ENCODE data around the gene HOXB3.

DNA sequence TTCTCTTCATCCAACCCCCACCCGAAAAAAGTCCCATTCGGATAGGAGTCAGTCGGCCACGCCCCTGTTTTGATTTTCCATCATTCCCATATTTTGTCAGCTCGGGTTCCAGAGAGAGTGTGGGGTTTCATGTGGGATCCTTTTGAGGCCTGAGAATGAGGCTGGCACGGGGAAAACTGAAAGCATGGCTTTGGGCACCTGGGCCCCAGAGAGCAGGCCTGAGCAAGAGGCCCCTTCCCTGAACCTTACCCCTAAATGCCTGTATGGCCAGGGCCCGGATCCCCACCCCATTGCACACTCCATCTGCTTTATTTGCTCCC, 7.3 kb downstream of the HOXB3 start:
- no peak for TF ChIP-seq POLR2A (IDR thresholded peaks at IDR 0.05)
- TF ChIP-seq, protein P1, sequence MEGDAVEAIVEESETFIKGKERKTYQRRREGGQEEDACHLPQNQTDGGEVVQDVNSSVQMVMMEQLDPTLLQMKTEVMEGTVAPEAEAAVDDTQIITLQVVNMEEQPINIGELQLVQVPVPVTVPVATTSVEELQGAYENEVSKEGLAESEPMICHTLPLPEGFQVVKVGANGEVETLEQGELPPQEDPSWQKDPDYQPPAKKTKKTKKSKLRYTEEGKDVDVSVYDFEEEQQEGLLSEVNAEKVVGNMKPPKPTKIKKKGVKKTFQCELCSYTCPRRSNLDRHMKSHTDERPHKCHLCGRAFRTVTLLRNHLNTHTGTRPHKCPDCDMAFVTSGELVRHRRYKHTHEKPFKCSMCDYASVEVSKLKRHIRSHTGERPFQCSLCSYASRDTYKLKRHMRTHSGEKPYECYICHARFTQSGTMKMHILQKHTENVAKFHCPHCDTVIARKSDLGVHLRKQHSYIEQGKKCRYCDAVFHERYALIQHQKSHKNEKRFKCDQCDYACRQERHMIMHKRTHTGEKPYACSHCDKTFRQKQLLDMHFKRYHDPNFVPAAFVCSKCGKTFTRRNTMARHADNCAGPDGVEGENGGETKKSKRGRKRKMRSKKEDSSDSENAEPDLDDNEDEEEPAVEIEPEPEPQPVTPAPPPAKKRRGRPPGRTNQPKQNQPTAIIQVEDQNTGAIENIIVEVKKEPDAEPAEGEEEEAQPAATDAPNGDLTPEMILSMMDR (IDR thresholded peaks at IDR 0.05): no peak
